Medulla oblongata (tissue), 1 donor: Measurements from ENCODE around the gene PAGE2.
A peak's percentile ranks its signal among the peaks of the same experiment; 100 is the strongest.
"Not testable (repeated sequence)": the region's sequence is repeated elsewhere in the genome, so short reads cannot be mapped to it uniquely, and the experiment has no call there.

Experiments
- DNase-seq: peaks from one replicate; pipeline ENCODE4 v3.0.0-alpha.2; 2015; ENCODE audit errors: extremely low spot score

The PAGE2 gene

GRCh38 chrX:55088795-55089489 lies at the start of gene PAGE2:
Gene PAGE2, plus strand, starts transcription at chrX:55089018. Its CDS starts 1,003 bp downstream, at chrX:55090021.
- no peak for DNase-seq

GRCh38 chrX:55039471-55039870 lies 49.3 kb upstream of the PAGE2 start:
- DNase-seq = no peak

- no peak for DNase-seq
Observed at GRCh38 chrX:55041514-55041913, 47.3 kb upstream of the PAGE2 start.

- DNase-seq = not testable (repeated sequence)
Observed at GRCh38 chrX:55050599-55050998, 38.2 kb upstream of the PAGE2 start.

- peak; percentile 29 for DNase-seq
Observed at GRCh38 chrX:55056820-55057674, 31.8 kb upstream of the PAGE2 start.

- DNase-seq = peak; percentile 57
Observed at GRCh38 chrX:55057675-55058249, 31.1 kb upstream of the PAGE2 start.

GRCh38 chrX:55067180-55067579 lies 21.6 kb upstream of the PAGE2 start:
- not testable (repeated sequence) for DNase-seq

- DNase-seq = no peak
Observed at GRCh38 chrX:55072286-55072685, 16.5 kb upstream of the PAGE2 start.

- no peak for DNase-seq
Observed at GRCh38 chrX:55074851-55075467, 13.9 kb upstream of the PAGE2 start, which contains the start of gene PAGE2B. Gene PAGE2B, plus strand, starts transcription at chrX:55075030. Its CDS starts 1,012 bp downstream, at chrX:55076042.

- DNase-seq = no peak
Observed at GRCh38 chrX:55098691-55099090, 9.9 kb downstream of the PAGE2 start.

GRCh38 chrX:55099162-55099561 lies 10.3 kb downstream of the PAGE2 start:
- no peak for DNase-seq

- DNase-seq = no peak
Observed at GRCh38 chrX:55102754-55103153, 13.9 kb downstream of the PAGE2 start.

GRCh38 chrX:55107262-55107661 lies 18.4 kb downstream of the PAGE2 start:
- no peak for DNase-seq

- DNase-seq = no peak
Observed at GRCh38 chrX:55107911-55108310, 19.1 kb downstream of the PAGE2 start.

GRCh38 chrX:55109306-55109705 lies 20.5 kb downstream of the PAGE2 start:
- DNase-seq = no peak

- DNase-seq = no peak
Observed at GRCh38 chrX:55111578-55112254, 22.9 kb downstream of the PAGE2 start.

- not testable (repeated sequence) for DNase-seq
Observed at GRCh38 chrX:55116589-55116988, 27.8 kb downstream of the PAGE2 start.

GRCh38 chrX:55118574-55118973 lies 29.8 kb downstream of the PAGE2 start:
- no peak for DNase-seq

GRCh38 chrX:55119271-55119670 lies 30.5 kb downstream of the PAGE2 start:
- no peak for DNase-seq

GRCh38 chrX:55119712-55120111 lies 30.9 kb downstream of the PAGE2 start:
- DNase-seq = no peak

- DNase-seq = no peak
Observed at GRCh38 chrX:55120761-55121358, 32.0 kb downstream of the PAGE2 start.
